Endothelial cell of umbilical vein (primary cell): Measurements from ENCODE around the gene CCR7.

Experiments used
- EZH2 ChIP-seq: IDR thresholded peaks from 2 replicates; pipeline ENCODE4 v1.6.1; 2012; ENCODE audit warnings: borderline replicate concordance, low read depth, mild to moderate bottlenecking, moderate library complexity, low read length, inconsistent platforms; ENCODE audit not compliant: severe bottlenecking
- POLR2A ChIP-seq: IDR thresholded peaks from 2 replicates; pipeline ENCODE4 v1.6.1; 2012; ENCODE audit warnings: low read depth, mild to moderate bottlenecking, control low read depth, low read length
- POLR2AphosphoS5 ChIP-seq: IDR thresholded peaks from 2 replicates; pipeline ENCODE4 v1.6.1; 2012; ENCODE audit warnings: low read depth, mild to moderate bottlenecking, control low read depth, low read length, moderate library complexity; ENCODE audit not compliant: insufficient read depth

GRCh38 chr17:40558300-40558889 is 6.9 kb downstream of the CCR7 start:
- TF ChIP-seq POLR2A (no peak), EZH2 (no peak), POLR2AphosphoS5 (no peak)
